Fibroblast of skin of right quadriceps (primary cell): Measurements from ENCODE around the gene NALCN.

ENCODE experiments used
- DNase-seq: peaks from one replicate; pipeline ENCODE4 v3.0.0-alpha.2; 2013

The NALCN gene

DNA sequence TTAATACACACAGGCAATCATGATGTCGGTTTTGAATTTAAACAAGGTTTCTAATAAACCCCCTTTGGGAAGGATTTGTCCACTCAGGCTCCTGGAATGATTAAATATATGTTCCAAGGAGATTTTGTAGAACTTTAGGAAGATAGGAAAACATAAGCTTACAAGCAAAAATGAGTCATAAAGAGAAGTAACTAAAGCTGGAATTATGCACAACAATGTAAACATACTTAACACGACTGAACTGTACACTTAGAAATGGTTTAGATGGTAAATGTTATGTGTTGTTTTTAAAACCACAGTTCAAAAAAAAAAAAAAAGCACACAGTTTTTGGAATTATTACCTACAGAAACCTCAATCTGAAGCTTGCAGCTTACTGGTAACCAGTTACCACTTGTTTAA lies 304.4 kb downstream of the NALCN start:
- DNase-seq = no peak

- DNase-seq = no peak
These were observed 307.3 kb downstream of the NALCN start for GRCh38 chr13:101109005-101109404.

GRCh38 chr13:101098873-101099272 lies 317.4 kb downstream of the NALCN start:
- DNase-seq = peak; percentile 3

- peak; percentile 1 for DNase-seq
These were observed 323.3 kb downstream of the NALCN start for GRCh38 chr13:101092985-101093384.

- no peak for DNase-seq
These were observed 326.0 kb downstream of the NALCN start for GRCh38 chr13:101090287-101090686.

- no peak for DNase-seq
These were observed 330.8 kb downstream of the NALCN start for GRCh38 chr13:101085551-101085950.

DNA sequence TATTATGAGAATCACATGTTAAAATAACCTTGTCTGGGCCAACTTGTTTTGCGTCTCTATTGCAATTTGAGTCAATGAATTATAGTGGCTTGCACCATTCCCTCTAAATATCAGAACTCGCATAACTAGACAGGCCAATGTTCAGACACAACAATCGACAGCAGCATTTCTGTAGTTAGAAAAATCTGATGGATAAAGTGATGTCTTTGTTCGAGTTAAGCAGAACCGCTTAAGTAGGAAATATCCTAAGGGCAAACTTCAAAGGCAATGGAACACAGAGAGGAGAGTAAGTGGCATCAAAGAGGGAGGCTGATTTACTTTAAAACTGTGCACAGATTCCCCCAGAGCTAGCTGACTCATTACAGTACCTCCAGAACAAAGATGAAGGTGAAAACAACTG lies 333.9 kb downstream of the NALCN start:
- DNase-seq = no peak

GRCh38 chr13:101080616-101081015 lies 335.7 kb downstream of the NALCN start:
- no peak for DNase-seq

- peak; percentile 87 for DNase-seq
These were observed 351.0 kb downstream of the NALCN start for GRCh38 chr13:101065329-101065728.

DNA sequence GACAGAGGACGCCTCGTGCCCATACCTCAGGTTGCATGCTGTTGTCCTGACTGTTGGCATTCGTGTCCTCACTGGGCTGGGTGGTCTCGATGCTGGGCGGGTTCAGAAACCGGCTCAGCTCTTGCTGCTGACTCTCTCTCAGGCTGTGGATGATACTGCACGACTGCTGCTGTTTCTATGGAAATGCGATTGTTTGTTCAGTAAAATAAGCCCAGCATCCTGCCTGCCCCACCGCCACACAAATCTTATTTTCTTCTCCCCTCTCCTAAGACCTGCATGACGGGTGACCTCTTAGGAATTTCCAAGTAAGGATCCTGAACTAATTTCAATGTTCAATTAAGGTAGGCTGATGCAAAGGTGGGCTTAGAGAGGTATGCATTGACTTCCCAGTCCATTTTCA lies 356.5 kb downstream of the NALCN start:
- DNase-seq = no peak

DNA sequence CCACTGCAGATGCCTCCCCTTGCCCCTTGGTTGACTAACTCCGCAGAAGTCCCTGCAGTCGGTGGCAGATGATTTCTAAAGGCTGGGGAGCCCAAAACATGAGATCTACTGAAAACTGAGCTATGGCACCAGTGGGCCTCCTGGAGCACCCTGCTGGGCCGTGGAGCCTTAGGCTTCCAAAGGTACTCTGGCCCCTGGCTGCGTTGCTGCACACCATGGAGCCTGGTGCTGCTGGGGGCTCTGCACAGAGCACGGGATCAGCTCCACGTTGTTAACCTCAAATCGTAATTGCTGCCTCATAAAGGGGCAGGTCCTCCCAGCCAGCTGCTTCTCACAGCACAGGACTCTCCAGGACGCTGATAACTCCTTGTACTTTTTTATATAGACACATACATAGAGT lies 357.5 kb downstream of the NALCN start:
- no peak for DNase-seq

DNA sequence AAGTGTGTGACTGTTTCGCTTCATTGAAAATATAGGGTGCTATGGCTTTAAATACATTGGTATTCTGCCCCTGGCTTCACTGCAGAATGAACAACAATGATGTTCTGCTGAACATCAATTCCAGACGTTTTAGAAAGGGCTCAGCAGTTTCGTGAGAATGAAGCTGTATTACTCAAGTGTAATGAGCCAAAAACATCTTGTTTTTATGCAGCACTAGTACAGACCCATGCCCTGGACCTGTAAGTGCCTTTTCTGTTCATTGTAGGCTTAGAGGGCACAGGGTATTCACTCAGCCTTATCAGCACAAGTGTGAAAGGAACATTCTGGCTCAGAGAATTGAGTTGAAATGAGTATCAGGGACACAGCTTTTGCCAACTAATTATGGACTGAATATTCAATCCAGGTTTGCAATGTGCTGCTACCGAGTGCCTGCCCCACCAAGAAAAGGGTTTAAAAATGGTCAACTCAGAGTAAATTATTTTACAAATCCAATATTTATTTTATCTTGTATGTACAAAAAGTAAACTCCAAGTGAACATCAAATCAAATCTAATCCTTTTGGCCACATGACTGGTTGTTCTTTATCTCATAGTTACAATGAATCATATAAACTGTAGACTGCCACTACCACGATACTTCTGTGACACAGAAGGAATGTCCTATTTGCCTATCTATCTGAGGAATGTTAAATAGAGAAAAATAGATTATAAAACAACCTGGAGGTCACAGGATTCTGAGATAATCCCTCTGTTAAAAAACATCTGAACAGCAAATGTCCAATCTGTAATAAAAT lies 362.8 kb downstream of the NALCN start:
- no peak for DNase-seq

- no peak for DNase-seq
These were observed 367.0 kb downstream of the NALCN start for GRCh38 chr13:101049166-101049850.

DNA sequence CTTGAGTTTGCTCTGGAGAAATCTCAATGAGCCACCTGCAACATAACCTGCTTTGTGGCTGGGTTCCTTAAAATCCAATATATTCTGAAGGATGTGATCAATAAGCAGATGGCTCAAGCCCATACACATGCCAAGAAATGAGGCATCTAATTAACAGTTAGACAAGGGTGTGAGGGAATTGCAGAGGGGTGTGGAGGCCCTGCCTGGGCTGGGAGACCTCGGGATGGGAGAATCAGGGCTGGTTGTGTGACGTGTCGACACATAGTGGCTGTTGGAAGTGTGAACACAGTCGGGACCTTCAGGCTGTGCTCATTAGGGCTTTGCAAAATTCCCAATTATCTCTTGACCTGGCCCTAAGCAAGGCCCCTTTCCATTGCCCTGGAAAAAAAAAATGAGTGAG lies 379.8 kb downstream of the NALCN start:
- DNase-seq = no peak

DNA sequence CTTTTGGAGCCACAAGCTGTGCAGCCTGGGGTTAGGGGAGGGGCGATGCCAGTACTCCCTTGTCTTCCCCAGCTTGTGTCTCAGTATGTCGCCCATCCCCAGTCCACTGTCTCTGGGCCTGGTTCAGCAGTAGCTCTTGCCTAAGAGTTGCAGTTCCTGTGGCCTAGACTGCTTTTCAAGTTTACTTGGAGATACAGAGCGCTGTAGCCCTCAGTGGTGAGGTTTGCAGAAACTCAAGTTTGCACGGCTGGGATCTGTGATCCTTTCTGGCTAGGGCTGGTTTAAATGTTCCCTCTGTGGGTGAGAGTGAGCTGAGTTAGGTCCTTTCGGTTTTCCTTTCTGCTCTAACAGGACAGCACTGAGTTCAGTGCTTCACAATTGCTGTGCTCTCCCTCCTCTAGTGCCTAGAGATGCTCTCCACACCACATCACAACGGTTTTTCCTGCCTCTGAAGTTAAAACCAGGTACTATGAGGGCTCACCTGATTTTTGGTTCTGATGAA lies 381.1 kb downstream of the NALCN start:
- DNase-seq = no peak

- DNase-seq = no peak
These were observed 389.4 kb downstream of the NALCN start for GRCh38 chr13:101026736-101027398.

GRCh38 chr13:101026328-101026727 lies 390.0 kb downstream of the NALCN start:
- no peak for DNase-seq

GRCh38 chr13:101025925-101026324 lies 390.4 kb downstream of the NALCN start:
- DNase-seq = no peak

GRCh38 chr13:101025519-101025918 lies 390.8 kb downstream of the NALCN start:
- DNase-seq = no peak

DNA sequence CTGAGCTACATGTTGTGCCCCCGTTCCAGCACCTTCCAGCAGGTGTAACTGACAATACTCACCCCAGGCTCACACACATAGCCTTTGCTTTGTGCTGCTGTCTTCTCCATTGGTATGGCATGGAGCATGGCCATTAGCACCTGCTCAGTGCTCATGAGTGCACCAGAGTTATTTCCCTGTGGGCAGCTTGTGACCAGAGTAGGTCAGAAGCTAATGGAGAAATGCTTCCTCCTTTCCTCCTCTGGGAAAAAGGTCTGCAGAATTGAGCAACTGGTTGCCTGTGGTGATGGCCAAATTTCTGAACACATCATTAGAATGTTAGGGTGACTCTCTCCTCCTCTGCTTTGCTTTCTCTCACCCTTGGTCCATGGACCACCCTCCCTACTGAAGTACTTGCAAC lies 397.2 kb downstream of the NALCN start:
- DNase-seq = no peak

- peak; percentile 72 for DNase-seq
These were observed 397.6 kb downstream of the NALCN start for GRCh38 chr13:101018720-101019119.

GRCh38 chr13:101017123-101017872 lies 399.0 kb downstream of the NALCN start:
- no peak for DNase-seq

DNA sequence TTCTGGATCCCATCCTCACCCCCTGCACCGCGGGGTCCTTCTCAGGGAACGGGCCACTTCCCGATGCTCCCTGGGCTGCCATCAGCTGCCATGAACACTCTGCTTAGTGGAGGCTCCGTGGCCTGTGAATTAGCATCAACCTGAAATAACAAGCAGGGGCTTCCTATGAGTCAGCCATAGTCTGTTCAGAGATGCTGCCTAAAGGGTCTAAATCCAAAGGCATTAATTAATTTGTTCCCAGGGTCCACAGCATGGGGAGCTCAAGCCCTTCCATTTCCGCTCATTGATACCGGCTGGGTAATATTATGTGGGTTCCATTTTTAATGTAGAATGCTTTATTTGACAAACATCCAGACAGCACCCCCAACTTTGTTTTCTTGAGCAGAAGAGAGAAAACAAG lies 399.8 kb downstream of the NALCN start:
- DNase-seq = no peak
